ENCODE data around the gene SOX12. TPM values are rescaled to one million over a fixed set of nuclear protein-coding genes. Genes with fewer than 3 reads are reported as not detected.
A peak's percentile ranks its signal among the peaks of the same experiment; 100 is the strongest.
"Not testable (repeated sequence)": the region's sequence is repeated elsewhere in the genome, so short reads cannot be mapped to it uniquely, and the experiment has no call there.

Gene SOX12
- total RNA-seq, 4 donors from 2014 or later: 3.5 to 14.4 (median 7.2) TPM

DNA sequence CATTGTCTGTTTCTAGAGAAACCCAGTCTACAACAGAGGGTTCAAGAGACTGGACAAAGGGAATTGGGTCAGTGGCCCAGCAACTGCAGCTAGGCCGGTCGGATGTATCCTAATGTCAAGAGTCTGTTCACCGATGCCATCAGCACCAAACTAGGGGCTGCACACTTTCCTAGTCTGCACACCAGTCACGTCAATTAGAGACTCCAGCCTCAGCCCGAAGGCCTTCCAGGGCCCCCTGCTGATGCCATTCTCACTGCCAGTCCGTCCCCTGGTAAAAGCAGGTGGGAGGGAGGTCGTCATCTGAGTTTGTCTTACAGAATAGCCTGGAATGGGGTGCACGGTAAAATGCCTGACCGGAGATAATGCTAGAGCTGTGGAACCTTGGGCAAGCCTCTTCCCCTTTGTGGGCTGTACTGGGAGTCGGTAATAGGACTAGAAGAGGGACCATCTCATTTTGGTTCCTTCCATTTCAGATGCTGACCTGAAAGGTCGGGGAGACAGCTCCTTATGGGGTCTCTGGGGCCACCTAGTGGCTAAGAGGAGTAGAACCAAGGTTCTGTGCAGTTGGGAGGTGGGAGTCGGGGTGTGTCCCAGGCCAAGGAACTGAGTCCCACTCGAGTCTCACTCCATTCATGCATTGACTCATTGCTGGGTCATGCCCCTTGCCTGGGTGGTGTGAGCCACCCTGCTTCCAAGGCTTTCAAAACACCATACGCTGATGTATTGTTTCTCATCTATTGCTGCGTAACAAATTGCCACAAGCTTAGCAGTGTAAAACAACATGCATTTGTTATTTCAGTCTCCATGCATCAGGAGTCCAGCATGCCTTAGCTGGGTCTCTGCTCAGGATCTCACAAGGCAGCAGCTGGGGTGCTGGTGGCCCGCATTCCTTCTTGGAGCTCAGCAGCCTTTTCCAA is 5.1 kb downstream of the SOX12 start:
- no peak for DNase-seq (ENCODE audit: extremely low spot score)
- H3K27ac ChIP-seq (replicated peaks in 1 of 4): peak overlapping the region; percentile 7 to 98 (median 97)
- H3K4me3 ChIP-seq: no peak overlapping the region
- no peak for TF ChIP-seq POLR2AphosphoS5 (IDR thresholded peaks at IDR 0.05)
- TF ChIP-seq, protein P1, sequence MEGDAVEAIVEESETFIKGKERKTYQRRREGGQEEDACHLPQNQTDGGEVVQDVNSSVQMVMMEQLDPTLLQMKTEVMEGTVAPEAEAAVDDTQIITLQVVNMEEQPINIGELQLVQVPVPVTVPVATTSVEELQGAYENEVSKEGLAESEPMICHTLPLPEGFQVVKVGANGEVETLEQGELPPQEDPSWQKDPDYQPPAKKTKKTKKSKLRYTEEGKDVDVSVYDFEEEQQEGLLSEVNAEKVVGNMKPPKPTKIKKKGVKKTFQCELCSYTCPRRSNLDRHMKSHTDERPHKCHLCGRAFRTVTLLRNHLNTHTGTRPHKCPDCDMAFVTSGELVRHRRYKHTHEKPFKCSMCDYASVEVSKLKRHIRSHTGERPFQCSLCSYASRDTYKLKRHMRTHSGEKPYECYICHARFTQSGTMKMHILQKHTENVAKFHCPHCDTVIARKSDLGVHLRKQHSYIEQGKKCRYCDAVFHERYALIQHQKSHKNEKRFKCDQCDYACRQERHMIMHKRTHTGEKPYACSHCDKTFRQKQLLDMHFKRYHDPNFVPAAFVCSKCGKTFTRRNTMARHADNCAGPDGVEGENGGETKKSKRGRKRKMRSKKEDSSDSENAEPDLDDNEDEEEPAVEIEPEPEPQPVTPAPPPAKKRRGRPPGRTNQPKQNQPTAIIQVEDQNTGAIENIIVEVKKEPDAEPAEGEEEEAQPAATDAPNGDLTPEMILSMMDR (IDR thresholded peaks at IDR 0.05): peak; percentile 76 to 86 (median 80)
- no peak for TF ChIP-seq EP300 (IDR thresholded peaks at IDR 0.05)
- no peak for TF ChIP-seq POLR2A (IDR thresholded peaks at IDR 0.05; ENCODE audit: low read depth)
- H3K27me3 ChIP-seq: no peaks in the 10 kb centered on the region
- H3K36me3 ChIP-seq: peaks cover 0 to 8% (median 0%) of the 10 kb centered on the region in 4 donors
- 51% methylated on average over 15 of the region's 16 CpGs for WGBS
- intact Hi-C loops (cut with DNase I): loop anchor here (5.0 kb wide), 1 partner anchor 123 kb away; no protein-coding TSS in a partner anchor
- H3K9me3 ChIP-seq: no peaks in the 10 kb centered on the region
- H3K4me1 ChIP-seq: peaks cover 11 to 56% (median 48%) of the 10 kb centered on the region in 4 donors

DNA sequence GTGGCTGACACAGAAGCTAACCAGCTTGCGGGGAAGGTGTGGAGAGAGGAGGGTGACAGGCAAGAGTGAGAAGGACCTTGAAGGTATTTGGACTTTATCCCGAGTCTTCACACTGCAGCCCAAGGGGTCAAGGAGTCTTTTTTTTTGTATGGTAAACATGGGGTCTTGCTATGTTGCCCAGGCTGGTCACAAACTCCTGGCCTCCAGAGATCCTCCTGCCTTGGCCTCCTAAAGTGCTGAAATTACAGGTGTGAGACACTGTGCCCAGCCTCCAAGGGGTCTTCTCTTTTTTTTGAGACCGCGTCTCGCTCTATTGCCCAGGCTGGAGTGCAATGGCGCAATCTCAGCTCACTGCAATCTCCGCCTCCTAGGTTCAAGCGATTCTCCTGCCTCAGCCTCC is 9.2 kb downstream of the SOX12 start:
- DNase-seq (ENCODE audit: extremely low spot score): no peak
- Histone ChIP-seq H3K27me3 (no peaks in the 10 kb centered on the region), H3K27ac (replicated peaks in 1 of 4) (no peak overlapping the region), H3K4me3 (no peak overlapping the region), H3K9me3 (no peaks in the 10 kb centered on the region), H3K4me1 (peaks cover 3 to 18% (median 12%) of the 10 kb centered on the region in 4 donors), H3K36me3 (peaks cover 0 to 8% (median 0%) of the 10 kb centered on the region in 4 donors)
- WGBS: 94% methylated on average over 8 of the region's 8 CpGs
- TF ChIP-seq, protein P1 (IDR thresholded peaks at IDR 0.05): no peak
- no peak for TF ChIP-seq POLR2AphosphoS5 (IDR thresholded peaks at IDR 0.05)
- no peak for TF ChIP-seq EP300 (IDR thresholded peaks at IDR 0.05)
- TF ChIP-seq POLR2A (IDR thresholded peaks at IDR 0.05; ENCODE audit: low read depth): no peak
- intact Hi-C loops (cut with DNase I): loop anchor here (5.0 kb wide), 1 partner anchor 127 kb away; no protein-coding TSS in a partner anchor

DNA sequence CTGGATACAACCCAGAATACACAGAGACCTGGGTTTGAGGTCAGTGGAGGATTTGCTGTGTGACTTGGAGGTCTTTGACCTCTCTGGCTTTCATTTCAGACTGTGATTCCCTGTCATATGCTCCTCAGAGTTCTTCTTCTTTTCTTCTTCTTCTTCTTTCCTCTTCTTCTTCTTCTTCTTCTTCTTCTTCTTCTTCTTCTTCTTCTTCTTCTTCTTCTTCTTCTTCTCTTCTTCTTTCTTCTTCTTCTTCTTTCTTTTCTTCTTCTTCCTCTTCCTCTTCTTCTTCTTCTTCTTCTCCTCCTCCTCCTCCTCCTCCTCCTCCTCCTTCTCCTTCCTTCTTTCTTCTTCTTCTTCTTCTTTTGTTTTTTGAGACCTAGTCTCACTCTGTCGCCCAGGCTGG is 10.7 kb downstream of the SOX12 start:
- not testable (repeated sequence) for H3K4me1 ChIP-seq

DNA sequence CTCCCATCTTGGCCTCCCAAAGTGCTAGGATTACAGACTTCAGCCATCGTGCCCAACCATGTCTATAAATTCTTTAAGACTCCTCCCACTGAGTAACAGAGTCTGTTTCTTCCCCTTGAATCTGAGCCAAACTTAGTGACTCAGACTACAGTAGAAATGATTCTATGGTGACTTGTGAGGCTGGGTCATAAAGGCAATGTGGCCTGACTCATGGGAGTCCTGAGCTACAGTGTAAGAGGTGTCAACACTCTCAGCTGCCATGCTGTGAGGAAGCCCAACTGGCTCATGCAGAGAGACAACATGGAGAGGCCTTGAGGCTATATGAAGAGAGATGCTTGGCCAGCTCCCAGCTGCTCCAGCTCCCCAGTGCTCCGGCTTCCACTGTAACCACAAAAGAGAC is 16.3 kb downstream of the SOX12 start:
- H3K36me3 ChIP-seq: no peaks in the 10 kb centered on the region
- WGBS: 68% methylated on average over 2 of the region's 2 CpGs
- H3K4me1 ChIP-seq: peaks cover 9 to 18% (median 16%) of the 10 kb centered on the region in 4 donors
- no peak overlapping the region for H3K4me3 ChIP-seq
- no peak overlapping the region for H3K27ac ChIP-seq (replicated peaks in 1 of 4)
- DNase-seq (ENCODE audit: extremely low spot score): no peak
- H3K27me3 ChIP-seq: no peaks in the 10 kb centered on the region
- no peak for TF ChIP-seq POLR2A (IDR thresholded peaks at IDR 0.05; ENCODE audit: low read depth)
- TF ChIP-seq, protein P1 (IDR thresholded peaks at IDR 0.05): no peak
- TF ChIP-seq POLR2AphosphoS5 (IDR thresholded peaks at IDR 0.05): no peak
- TF ChIP-seq EP300 (IDR thresholded peaks at IDR 0.05): no peak
- H3K9me3 ChIP-seq: peaks cover 0 to 6% (median 0%) of the 10 kb centered on the region in 4 donors
- intact Hi-C loops (cut with DNase I): no loop called here

More for the DNA sequence above, 10.7 kb downstream of the SOX12 start:
- intact Hi-C loops (cut with DNase I); H3K36me3 ChIP-seq; H3K4me3 ChIP-seq; H3K27me3 ChIP-seq; H3K27ac ChIP-seq (replicated peaks in 1 of 4); H3K9me3 ChIP-seq; DNase-seq (ENCODE audit: extremely low spot score): not testable (repeated sequence)
- 92% methylated on average over 1 of the region's 1 CpG for WGBS

DNA sequence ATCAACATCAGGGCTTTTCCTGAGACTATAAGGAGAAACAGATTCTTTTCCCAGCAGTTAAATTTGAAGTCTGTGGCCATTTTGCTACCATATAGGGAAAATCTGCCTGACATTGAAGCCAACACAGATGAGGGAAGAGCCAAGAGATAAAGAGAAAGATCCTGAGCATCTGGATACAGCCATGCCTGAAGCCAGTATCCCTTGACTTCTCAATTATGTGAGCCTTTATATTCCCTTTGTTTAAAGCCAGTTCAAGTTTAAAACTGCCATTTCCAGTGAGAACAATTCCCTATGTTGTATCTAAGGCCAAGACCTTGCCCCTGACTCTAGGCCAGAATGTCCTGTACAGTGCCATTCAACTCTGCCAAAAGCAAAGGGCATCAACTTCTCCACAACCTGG is 17.8 kb downstream of the SOX12 start:
- H3K27me3 ChIP-seq: no peaks in the 10 kb centered on the region
- intact Hi-C loops (cut with DNase I): no loop called here

More for the DNA sequence above, 17.8 kb downstream of the SOX12 start:
- peaks cover 9 to 21% (median 17%) of the 10 kb centered on the region in 4 donors for H3K4me1 ChIP-seq
- no peak for TF ChIP-seq POLR2AphosphoS5 (IDR thresholded peaks at IDR 0.05)
- TF ChIP-seq POLR2A (IDR thresholded peaks at IDR 0.05; ENCODE audit: low read depth): no peak
- no peaks in the 10 kb centered on the region for H3K36me3 ChIP-seq
- H3K9me3 ChIP-seq: peaks cover 0 to 6% (median 0%) of the 10 kb centered on the region in 4 donors
- no peak for DNase-seq (ENCODE audit: extremely low spot score)
- H3K27ac ChIP-seq (replicated peaks in 1 of 4): no peak overlapping the region
- H3K4me3 ChIP-seq: no peak overlapping the region

Data from esophagus muscularis mucosa (tissue), 4 donors.